GM23248 (cell line): ENCODE data around the gene RTTN.

Experiments
- EZH2 ChIP-seq: fragments of 200-600 bp; sonication (generic); IDR thresholded peaks from 2 replicates; pipeline ENCODE4 v1.6.1; 2018; ENCODE audit warnings: antibody characterized with exemption, mild to moderate bottlenecking; ENCODE audit not compliant: insufficient read depth, poor library complexity, severe bottlenecking
- EZH2phosphoT487 ChIP-seq: fragments of 200-600 bp; sonication (generic); IDR thresholded peaks from 2 replicates; pipeline ENCODE4 v1.6.1; 2018; ENCODE audit warnings: antibody characterized with exemption, moderate library complexity, mild to moderate bottlenecking, low read depth; ENCODE audit not compliant: insufficient read depth

- TF ChIP-seq EZH2 (no peak), EZH2phosphoT487 (no peak)
Observed at GRCh38 chr18:70021043-70021442, 184.4 kb downstream of the RTTN start.
